ENCODE results near the gene GPR68. TPM values are rescaled to one million over a fixed set of nuclear protein-coding genes. Genes with fewer than 3 reads are reported as not detected.

Gene GPR68
- total and polyA plus RNA-seq, 2 experiments from 2014 or later: 0.19 to 0.35 TPM

DNA sequence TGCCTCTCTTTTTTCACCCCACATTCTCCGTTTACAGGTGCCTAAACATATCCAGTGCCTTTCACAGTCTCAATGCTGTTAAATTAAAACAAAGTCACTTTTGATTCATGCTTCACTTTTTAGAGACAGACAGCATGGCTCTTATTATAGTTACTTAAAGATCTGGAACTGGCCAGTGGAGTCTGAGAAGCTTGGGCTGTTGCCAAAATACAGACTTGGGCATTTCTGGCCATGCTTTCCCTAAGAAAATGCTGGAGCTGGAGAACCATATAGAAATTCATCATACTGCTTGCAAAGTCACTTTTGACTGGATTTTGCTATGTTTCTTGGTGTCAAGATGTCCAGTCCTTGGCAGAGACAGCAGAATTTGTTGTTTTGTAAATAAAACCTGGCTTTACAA is 12.2 kb upstream of the GPR68 start (continued):
- TF ChIP-seq, protein P1, sequence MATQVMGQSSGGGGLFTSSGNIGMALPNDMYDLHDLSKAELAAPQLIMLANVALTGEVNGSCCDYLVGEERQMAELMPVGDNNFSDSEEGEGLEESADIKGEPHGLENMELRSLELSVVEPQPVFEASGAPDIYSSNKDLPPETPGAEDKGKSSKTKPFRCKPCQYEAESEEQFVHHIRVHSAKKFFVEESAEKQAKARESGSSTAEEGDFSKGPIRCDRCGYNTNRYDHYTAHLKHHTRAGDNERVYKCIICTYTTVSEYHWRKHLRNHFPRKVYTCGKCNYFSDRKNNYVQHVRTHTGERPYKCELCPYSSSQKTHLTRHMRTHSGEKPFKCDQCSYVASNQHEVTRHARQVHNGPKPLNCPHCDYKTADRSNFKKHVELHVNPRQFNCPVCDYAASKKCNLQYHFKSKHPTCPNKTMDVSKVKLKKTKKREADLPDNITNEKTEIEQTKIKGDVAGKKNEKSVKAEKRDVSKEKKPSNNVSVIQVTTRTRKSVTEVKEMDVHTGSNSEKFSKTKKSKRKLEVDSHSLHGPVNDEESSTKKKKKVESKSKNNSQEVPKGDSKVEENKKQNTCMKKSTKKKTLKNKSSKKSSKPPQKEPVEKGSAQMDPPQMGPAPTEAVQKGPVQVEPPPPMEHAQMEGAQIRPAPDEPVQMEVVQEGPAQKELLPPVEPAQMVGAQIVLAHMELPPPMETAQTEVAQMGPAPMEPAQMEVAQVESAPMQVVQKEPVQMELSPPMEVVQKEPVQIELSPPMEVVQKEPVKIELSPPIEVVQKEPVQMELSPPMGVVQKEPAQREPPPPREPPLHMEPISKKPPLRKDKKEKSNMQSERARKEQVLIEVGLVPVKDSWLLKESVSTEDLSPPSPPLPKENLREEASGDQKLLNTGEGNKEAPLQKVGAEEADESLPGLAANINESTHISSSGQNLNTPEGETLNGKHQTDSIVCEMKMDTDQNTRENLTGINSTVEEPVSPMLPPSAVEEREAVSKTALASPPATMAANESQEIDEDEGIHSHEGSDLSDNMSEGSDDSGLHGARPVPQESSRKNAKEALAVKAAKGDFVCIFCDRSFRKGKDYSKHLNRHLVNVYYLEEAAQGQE (IDR thresholded peaks at IDR 0.05; ENCODE audit: unreplicated experiment): no peak
- TF ChIP-seq, protein P2, sequence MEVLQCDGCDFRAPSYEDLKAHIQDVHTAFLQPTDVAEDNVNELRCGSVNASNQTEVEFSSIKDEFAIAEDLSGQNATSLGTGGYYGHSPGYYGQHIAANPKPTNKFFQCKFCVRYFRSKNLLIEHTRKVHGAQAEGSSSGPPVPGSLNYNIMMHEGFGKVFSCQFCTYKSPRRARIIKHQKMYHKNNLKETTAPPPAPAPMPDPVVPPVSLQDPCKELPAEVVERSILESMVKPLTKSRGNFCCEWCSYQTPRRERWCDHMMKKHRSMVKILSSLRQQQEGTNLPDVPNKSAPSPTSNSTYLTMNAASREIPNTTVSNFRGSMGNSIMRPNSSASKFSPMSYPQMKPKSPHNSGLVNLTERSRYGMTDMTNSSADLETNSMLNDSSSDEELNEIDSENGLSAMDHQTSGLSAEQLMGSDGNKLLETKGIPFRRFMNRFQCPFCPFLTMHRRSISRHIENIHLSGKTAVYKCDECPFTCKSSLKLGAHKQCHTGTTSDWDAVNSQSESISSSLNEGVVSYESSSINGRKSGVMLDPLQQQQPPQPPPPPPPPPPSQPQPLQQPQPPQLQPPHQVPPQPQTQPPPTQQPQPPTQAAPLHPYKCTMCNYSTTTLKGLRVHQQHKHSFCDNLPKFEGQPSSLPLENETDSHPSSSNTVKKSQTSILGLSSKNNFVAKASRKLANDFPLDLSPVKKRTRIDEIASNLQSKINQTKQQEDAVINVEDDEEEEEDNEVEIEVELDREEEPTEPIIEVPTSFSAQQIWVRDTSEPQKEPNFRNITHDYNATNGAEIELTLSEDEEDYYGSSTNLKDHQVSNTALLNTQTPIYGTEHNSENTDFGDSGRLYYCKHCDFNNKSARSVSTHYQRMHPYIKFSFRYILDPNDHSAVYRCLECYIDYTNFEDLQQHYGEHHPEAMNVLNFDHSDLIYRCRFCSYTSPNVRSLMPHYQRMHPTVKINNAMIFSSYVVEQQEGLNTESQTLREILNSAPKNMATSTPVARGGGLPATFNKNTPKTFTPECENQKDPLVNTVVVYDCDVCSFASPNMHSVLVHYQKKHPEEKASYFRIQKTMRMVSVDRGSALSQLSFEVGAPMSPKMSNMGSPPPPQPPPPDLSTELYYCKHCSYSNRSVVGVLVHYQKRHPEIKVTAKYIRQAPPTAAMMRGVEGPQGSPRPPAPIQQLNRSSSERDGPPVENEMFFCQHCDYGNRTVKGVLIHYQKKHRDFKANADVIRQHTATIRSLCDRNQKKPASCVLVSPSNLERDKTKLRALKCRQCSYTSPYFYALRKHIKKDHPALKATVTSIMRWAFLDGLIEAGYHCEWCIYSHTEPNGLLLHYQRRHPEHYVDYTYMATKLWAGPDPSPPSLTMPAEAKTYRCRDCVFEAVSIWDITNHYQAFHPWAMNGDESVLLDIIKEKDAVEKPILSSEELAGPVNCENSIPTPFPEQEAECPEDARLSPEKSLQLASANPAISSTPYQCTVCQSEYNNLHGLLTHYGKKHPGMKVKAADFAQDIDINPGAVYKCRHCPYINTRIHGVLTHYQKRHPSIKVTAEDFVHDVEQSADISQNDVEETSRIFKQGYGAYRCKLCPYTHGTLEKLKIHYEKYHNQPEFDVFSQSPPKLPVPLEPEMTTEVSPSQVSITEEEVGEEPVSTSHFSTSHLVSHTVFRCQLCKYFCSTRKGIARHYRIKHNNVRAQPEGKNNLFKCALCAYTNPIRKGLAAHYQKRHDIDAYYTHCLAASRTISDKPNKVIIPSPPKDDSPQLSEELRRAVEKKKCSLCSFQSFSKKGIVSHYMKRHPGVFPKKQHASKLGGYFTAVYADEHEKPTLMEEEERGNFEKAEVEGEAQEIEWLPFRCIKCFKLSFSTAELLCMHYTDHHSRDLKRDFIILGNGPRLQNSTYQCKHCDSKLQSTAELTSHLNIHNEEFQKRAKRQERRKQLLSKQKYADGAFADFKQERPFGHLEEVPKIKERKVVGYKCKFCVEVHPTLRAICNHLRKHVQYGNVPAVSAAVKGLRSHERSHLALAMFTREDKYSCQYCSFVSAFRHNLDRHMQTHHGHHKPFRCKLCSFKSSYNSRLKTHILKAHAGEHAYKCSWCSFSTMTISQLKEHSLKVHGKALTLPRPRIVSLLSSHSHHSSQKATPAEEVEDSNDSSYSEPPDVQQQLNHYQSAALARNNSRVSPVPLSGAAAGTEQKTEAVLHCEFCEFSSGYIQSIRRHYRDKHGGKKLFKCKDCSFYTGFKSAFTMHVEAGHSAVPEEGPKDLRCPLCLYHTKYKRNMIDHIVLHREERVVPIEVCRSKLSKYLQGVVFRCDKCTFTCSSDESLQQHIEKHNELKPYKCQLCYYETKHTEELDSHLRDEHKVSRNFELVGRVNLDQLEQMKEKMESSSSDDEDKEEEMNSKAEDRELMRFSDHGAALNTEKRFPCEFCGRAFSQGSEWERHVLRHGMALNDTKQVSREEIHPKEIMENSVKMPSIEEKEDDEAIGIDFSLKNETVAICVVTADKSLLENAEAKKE (CRISPR knock-in tag; IDR thresholded peaks at IDR 0.05): no peak
- TF ChIP-seq JUNB (IDR thresholded peaks at IDR 0.05; ENCODE audit: unreplicated experiment): no peak
- TF ChIP-seq STAT1 (IDR thresholded peaks at IDR 0.05; ENCODE audit: unreplicated experiment): no peak
- TF ChIP-seq POLR2AphosphoS5 (IDR thresholded peaks at IDR 0.05; ENCODE audit: low read depth): no peak
- TF ChIP-seq NANOG (IDR thresholded peaks at IDR 0.05; ENCODE audit: borderline replicate concordance): no peak

Measured in GM23338 (cell line).